Cerebellar cortex (tissue), 1 donor: Measurements from ENCODE around the gene PEX11G.
"Not testable (repeated sequence)": the region's sequence is repeated elsewhere in the genome, so short reads cannot be mapped to it uniquely, and the experiment has no call there.

ENCODE experiments used
- DNase-seq: peaks from one replicate; pipeline ENCODE4 v3.0.0-alpha.2; 2015; ENCODE audit warnings: low spot score

PEX11G gene

GRCh38 chr19:7467009-7467989 is 21.5 kb downstream of the PEX11G start:
- DNase-seq = no peak

- no peak for DNase-seq
These were observed 25.3 kb downstream of the PEX11G start for GRCh38 chr19:7463575-7463974.

- no peak for DNase-seq
These were observed 26.8 kb downstream of the PEX11G start for GRCh38 chr19:7461841-7462629.

GRCh38 chr19:7460562-7460966 is 28.3 kb downstream of the PEX11G start:
- no peak for DNase-seq

GRCh38 chr19:7459773-7460172 is 29.1 kb downstream of the PEX11G start:
- no peak for DNase-seq

GRCh38 chr19:7458675-7459074 is 30.2 kb downstream of the PEX11G start:
- no peak for DNase-seq

- no peak for DNase-seq
These were observed 31.8 kb downstream of the PEX11G start for GRCh38 chr19:7456964-7457541.

- DNase-seq = no peak
These were observed 33.1 kb downstream of the PEX11G start for GRCh38 chr19:7455600-7456296.

- DNase-seq = no peak
These were observed 33.8 kb downstream of the PEX11G start for GRCh38 chr19:7454998-7455397.

- peak; percentile 29 for DNase-seq
These were observed 38.3 kb downstream of the PEX11G start for GRCh38 chr19:7450243-7451223.

GRCh38 chr19:7449391-7450070 is 39.3 kb downstream of the PEX11G start:
- DNase-seq = not testable (repeated sequence)

- no peak for DNase-seq
These were observed 41.2 kb downstream of the PEX11G start for GRCh38 chr19:7447648-7448047.

- DNase-seq = no peak
These were observed 43.7 kb downstream of the PEX11G start for GRCh38 chr19:7445104-7445503.

GRCh38 chr19:7444042-7444441 is 44.8 kb downstream of the PEX11G start:
- DNase-seq = no peak

- no peak for DNase-seq
These were observed 46.4 kb downstream of the PEX11G start for GRCh38 chr19:7442423-7442822.

GRCh38 chr19:7441468-7442146 is 47.2 kb downstream of the PEX11G start:
- DNase-seq = no peak

- DNase-seq = no peak
These were observed 48.5 kb downstream of the PEX11G start for GRCh38 chr19:7440188-7440975.

GRCh38 chr19:7435586-7435985 is 53.2 kb downstream of the PEX11G start:
- no peak for DNase-seq

GRCh38 chr19:7434391-7434790 is 54.4 kb downstream of the PEX11G start:
- DNase-seq = no peak
